SU-DHL-6 (cell line): ENCODE measurements around the gene NUDT19.

Source experiments
- H2AFZ ChIP-seq: fragments of 200-600 bp; sonication (generic); 2 replicates; pipeline ENCODE4 v1.6.1; 2014; ENCODE audit warnings: low read depth, mild to moderate bottlenecking, moderate library complexity, mixed read lengths, antibody characterized with exemption, low read length; ENCODE audit not compliant: severe bottlenecking
- H3F3A ChIP-seq: fragments of 200-600 bp; shearing (Covaris generic); 2 replicates; pipeline ENCODE4 v1.6.0; 2016; ENCODE audit warnings: antibody characterized with exemption, mild to moderate bottlenecking; ENCODE audit not compliant: insufficient read depth
- H3K27ac ChIP-seq: fragments of 200-600 bp; sonication (generic); 2 replicates; pipeline ENCODE4 v1.5.1; 2016; ENCODE audit warnings: low read depth, mild to moderate bottlenecking, low read length, moderate library complexity, mixed read lengths
- H3K27me3 ChIP-seq: fragments of 200-600 bp; sonication (generic), shearing (Covaris generic); 2 replicates; pipeline ENCODE4 v1.6.0; 2014; ENCODE audit warnings: mild to moderate bottlenecking, low read length
- H3K36me3 ChIP-seq: fragments of 200-600 bp; sonication (generic); 2 replicates; pipeline ENCODE4 v1.6.1; 2014; ENCODE audit warnings: mild to moderate bottlenecking, low read length, mixed read lengths
- H3K4me2 ChIP-seq: fragments of 300-600, 200-600 bp; shearing (Covaris generic), sonication (generic); 2 replicates; pipeline ENCODE4 v1.6.0; 2014; ENCODE audit warnings: low read length, low read depth, mild to moderate bottlenecking; ENCODE audit not compliant: poor library complexity, severe bottlenecking
- H3K4me3 ChIP-seq: fragments of 200-600 bp; sonication (generic); 2 replicates; pipeline ENCODE4 v1.5.1; 2014; ENCODE audit warnings: antibody characterized with exemption, low read length, mild to moderate bottlenecking, mixed read lengths; ENCODE audit not compliant: insufficient read depth, poor library complexity, severe bottlenecking
- H3K79me2 ChIP-seq: fragments of 200-600 bp; sonication (generic); 2 replicates; pipeline ENCODE4 v1.6.1; 2014; ENCODE audit warnings: mild to moderate bottlenecking, low read length, moderate library complexity; ENCODE audit not compliant: insufficient read depth
- H3K9ac ChIP-seq: fragments of 200-600 bp; sonication (generic); 2 replicates; pipeline ENCODE4 v1.7.0; 2014; ENCODE audit warnings: mild to moderate bottlenecking, low read length
- H3K9me2 ChIP-seq: fragments of 200-600 bp; sonication (generic); replicated peaks from 2 replicates; pipeline ENCODE4 v1.6.1; 2014; ENCODE audit warnings: low read length; ENCODE audit not compliant: insufficient read depth
- H3K9me3 ChIP-seq: fragments of 200-600 bp; sonication (generic); 2 replicates; pipeline ENCODE4 v1.6.1; 2014; ENCODE audit warnings: low read length, mixed read lengths; ENCODE audit not compliant: insufficient read depth
- H4K20me1 ChIP-seq: fragments of 200-600 bp; sonication (generic); 2 replicates; pipeline ENCODE4 v1.6.1; 2014; ENCODE audit warnings: low read depth, mild to moderate bottlenecking, antibody characterized with exemption, low read length, moderate library complexity, mixed read lengths
- EZH2phosphoT487 ChIP-seq: fragments of 200-600 bp; sonication (generic), shearing (Covaris generic); conservative IDR thresholded peaks from 2 replicates; pipeline ENCODE4 v1.6.1; 2018; ENCODE audit warnings: mild to moderate bottlenecking, antibody characterized with exemption, low read length, moderate library complexity, mixed read lengths
- TF ChIP-seq, protein P1 (sequence below): fragments of 200-600 bp; sonication (generic); IDR thresholded peaks from one replicate; pipeline ENCODE4 v1.5.1; 2017; ENCODE audit warnings: antibody characterized with exemption, mild to moderate bottlenecking, low read length, moderate library complexity; ENCODE audit not compliant: insufficient read depth, poor library complexity, severe bottlenecking

Gene NUDT19

DNA sequence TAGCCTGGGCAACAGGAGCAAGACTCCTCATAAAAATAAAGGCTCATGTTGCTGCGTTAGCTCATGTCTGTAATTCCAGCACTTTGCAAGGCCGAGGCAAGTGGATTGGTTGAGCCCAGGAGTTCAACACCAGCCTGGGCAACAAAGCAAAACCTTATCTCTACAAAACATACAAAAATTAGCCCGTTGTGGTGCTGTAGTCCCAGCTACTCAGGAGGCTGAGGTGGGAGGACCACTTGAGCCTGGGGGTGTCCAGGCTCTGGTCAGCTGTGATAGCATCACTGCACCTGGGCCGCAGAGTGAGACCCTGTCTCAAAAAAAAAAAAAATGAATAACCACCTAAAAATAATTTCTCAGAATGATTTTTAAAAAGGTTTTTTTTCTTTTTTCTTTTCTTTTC lies 3.9 kb upstream of the NUDT19 start:
- no peak overlapping the region for H3K27ac ChIP-seq
- no peak overlapping the region for H3K4me3 ChIP-seq
- no peak overlapping the region for H2AFZ ChIP-seq
- H3F3A ChIP-seq: no peaks in the 10 kb centered on the region
- no peaks in the 10 kb centered on the region for H3K27me3 ChIP-seq
- H3K9me2 ChIP-seq: no peaks in the 10 kb centered on the region
- peaks cover 7% of the 10 kb centered on the region for H3K79me2 ChIP-seq
- H3K36me3 ChIP-seq: no peaks in the 10 kb centered on the region
- H3K9ac ChIP-seq: no peak overlapping the region
- no peak overlapping the region for H3K4me2 ChIP-seq
- TF ChIP-seq, protein P1, sequence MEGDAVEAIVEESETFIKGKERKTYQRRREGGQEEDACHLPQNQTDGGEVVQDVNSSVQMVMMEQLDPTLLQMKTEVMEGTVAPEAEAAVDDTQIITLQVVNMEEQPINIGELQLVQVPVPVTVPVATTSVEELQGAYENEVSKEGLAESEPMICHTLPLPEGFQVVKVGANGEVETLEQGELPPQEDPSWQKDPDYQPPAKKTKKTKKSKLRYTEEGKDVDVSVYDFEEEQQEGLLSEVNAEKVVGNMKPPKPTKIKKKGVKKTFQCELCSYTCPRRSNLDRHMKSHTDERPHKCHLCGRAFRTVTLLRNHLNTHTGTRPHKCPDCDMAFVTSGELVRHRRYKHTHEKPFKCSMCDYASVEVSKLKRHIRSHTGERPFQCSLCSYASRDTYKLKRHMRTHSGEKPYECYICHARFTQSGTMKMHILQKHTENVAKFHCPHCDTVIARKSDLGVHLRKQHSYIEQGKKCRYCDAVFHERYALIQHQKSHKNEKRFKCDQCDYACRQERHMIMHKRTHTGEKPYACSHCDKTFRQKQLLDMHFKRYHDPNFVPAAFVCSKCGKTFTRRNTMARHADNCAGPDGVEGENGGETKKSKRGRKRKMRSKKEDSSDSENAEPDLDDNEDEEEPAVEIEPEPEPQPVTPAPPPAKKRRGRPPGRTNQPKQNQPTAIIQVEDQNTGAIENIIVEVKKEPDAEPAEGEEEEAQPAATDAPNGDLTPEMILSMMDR: no peak
- no peak for TF ChIP-seq EZH2phosphoT487
- no peaks in the 10 kb centered on the region for H4K20me1 ChIP-seq
- no peaks in the 10 kb centered on the region for H3K9me3 ChIP-seq

DNA sequence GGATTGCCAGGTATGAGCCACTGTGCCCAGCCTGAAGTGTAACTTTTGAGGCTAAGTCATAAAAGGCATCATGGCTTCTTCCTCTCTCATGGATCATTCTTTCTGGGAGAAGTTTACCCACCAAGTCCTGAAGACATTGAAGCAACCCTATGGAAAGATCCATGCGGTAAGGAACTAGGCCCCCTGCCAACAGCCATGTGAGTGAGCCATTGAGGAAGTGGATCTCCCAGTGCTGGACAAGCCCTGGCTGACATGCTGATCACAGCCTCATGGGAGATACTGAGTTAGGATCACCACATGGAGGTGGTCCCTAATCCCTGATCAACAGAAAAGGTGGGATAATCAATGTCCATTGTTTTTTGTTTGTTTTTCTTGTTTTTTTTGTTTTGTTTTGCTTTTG lies 3.3 kb upstream of the NUDT19 start:
- Histone ChIP-seq H3K9ac (no peak overlapping the region), H3K36me3 (no peaks in the 10 kb centered on the region), H2AFZ (no peak overlapping the region), H3K4me3 (no peak overlapping the region), H3K27ac (no peak overlapping the region), H3F3A (no peaks in the 10 kb centered on the region), H3K79me2 (peaks cover 13% of the 10 kb centered on the region), H4K20me1 (no peaks in the 10 kb centered on the region), H3K9me3 (no peaks in the 10 kb centered on the region), H3K4me2 (no peak overlapping the region), H3K9me2 (no peaks in the 10 kb centered on the region), H3K27me3 (no peaks in the 10 kb centered on the region)
- TF ChIP-seq, protein P1: no peak
- TF ChIP-seq EZH2phosphoT487: no peak

DNA sequence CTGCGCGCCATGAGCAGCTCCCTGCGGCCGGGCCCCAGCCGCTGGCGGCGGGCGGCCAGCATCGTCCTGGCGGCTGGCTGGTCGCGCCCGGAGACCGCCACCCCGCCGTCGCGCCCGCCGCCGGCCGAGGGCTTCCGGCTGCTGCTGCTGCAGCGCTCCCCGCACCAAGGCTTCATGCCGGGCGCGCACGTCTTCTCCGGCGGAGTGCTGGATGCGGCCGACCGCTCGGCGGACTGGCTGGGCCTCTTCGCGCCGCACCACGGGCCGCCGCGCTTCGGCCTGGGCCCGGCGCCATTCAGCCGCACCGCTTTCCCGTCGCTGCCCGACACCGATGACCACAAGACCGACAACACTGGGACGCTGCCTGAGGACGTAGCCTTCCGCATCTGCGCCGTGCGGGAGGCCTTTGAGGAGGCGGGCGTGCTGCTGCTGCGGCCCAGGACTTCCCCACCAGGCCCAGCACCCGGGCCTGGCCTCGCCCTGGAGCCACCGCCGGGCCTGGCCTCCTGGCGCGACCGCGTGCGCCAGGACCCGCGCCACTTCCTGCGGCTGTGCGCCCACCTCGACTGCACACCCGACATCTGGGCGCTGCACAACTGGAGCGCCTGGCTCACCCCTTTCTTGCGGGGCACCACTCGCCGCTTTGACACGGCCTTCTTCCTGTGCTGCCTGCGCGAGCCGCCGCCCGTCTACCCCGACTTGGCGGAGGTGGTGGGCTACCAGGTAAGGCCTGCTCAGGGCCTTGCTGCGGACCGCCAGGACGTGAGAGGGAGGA lies 518 bp downstream of the NUDT19 start:
- H3K4me2 ChIP-seq: peak overlapping the region; percentile 60
- no peaks in the 10 kb centered on the region for H3K9me2 ChIP-seq
- no peaks in the 10 kb centered on the region for H3F3A ChIP-seq
- H3K9me3 ChIP-seq: no peaks in the 10 kb centered on the region
- H3K27me3 ChIP-seq: no peaks in the 10 kb centered on the region
- H3K36me3 ChIP-seq: no peaks in the 10 kb centered on the region
- H3K4me3 ChIP-seq: peak overlapping the region; percentile 49
- no peak for TF ChIP-seq EZH2phosphoT487
- TF ChIP-seq, protein P1: no peak
- H3K9ac ChIP-seq: peak overlapping the region; percentile 78
- H4K20me1 ChIP-seq: no peaks in the 10 kb centered on the region
- peak overlapping the region; percentile 66 for H2AFZ ChIP-seq
- H3K27ac ChIP-seq: peak overlapping the region; percentile 12
- peaks cover 36% of the 10 kb centered on the region for H3K79me2 ChIP-seq
